Measurements from ENCODE around the gene POLR2H. TPM values are rescaled to one million over a fixed set of nuclear protein-coding genes. Genes with fewer than 3 reads are reported as not detected.

Gene POLR2H
- total and polyA plus RNA-seq, 10 of the 15 experiments (the other 5 are each of a cell fraction or from before 2014, with no cell fraction given), result 74.2 to 357 (median 143) TPM

- BruUV-seq (replicated peaks), result no TSS peak
- Histone ChIP-seq H3K9ac (ENCODE audit: control insufficient read depth, insufficient read depth, low read length) (no peak overlapping the region), H3K9me3 (replicated peaks; ENCODE audit: control insufficient read depth, insufficient read depth, low read length) (no peaks in the 10 kb centered on the region), H2AFZ (ENCODE audit: control insufficient read depth, low read depth, low read length) (no peak overlapping the region), H3K27ac (ENCODE audit: control insufficient read depth, insufficient read depth) (no peak overlapping the region), H3K79me2 (ENCODE audit: control insufficient read depth, insufficient read depth, low read length) (no peaks in the 10 kb centered on the region), H4K20me1 (ENCODE audit: control insufficient read depth, insufficient read depth) (peaks cover 2% of the 10 kb centered on the region), H3K4me1 (ENCODE audit: control insufficient read depth, insufficient read depth, low read length) (peaks cover 8% of the 10 kb centered on the region), H3K27me3 (replicated peaks in 1 of 2; ENCODE audit: control insufficient read depth in 2 of 2, insufficient read depth in 2 of 2, low read length in 1 of 2) (no peaks in the 10 kb centered on the region), H3K4me2 (ENCODE audit: control insufficient read depth, insufficient read depth) (no peak overlapping the region), H3K4me3 (no peak overlapping the region), H3K36me3 (ENCODE audit: control insufficient read depth in 2 of 2, insufficient read depth in 2 of 2, low read length in 1 of 2) (peaks cover 34 to 44% of the 10 kb centered on the region in 2 experiments)
- ChIA-PET CTCF (no interaction called here), SMC1A (ENCODE audit: uncharacterized antibody, unreplicated experiment) (no interaction called here), RAD21 (ENCODE audit: unreplicated experiment) (no interaction called here), POLR2A (no interaction called here)
- ATAC-seq, result no peak
- 91% methylated on average over 10 of the region's 10 CpGs for WGBS (ENCODE audit: insufficient coverage, insufficient replicate concordance, low lambda C conversion rate, missing lambda C conversion rate)
- intact Hi-C loops (cut with micrococcal nuclease; ENCODE audit: unreplicated experiment) (no loop called here), in situ Hi-C loops (cut with MboI) (no loop called here)
- FAIRE-seq, result no peak
- DNase-seq (ENCODE audit: low read depth, low spot score), result no peak
- TF ChIP-seq MLLT1 (IDR thresholded peaks at IDR 0.05), result no peak
- no peak for TF ChIP-seq SUZ12 (IDR thresholded peaks at IDR 0.05; ENCODE audit: unreplicated experiment)
- TF ChIP-seq POLR2AphosphoS5 (IDR thresholded peaks at IDR 0.05; ENCODE audit: low read length), result peak; percentile 44
- 0 out of 2 replicates have a peak, but pooled peaks have one; percentile 32 for TF ChIP-seq SMAD5 (IDR thresholded peaks at IDR 0.05; ENCODE audit: low read depth)
- no peak for TF ChIP-seq SREBF2 (IDR thresholded peaks at IDR 0.05; ENCODE audit: low read length)
- TF ChIP-seq POLR2A (IDR thresholded peaks at IDR 0.05; ENCODE audit: low read depth, low read length), result peak; percentile 31
- no peak for TF ChIP-seq ATF3 (IDR thresholded peaks at IDR 0.05; ENCODE audit: borderline replicate concordance, extremely low read depth, low read depth, low read length)
Measured at GRCh38 chr3:184332370-184333090, 29.0 kb upstream of the POLR2H start.

All from GM12878 (cell line).